H9 (cell line): Measurements from ENCODE around the gene ARL13B. TPM values are rescaled to one million over a fixed set of nuclear protein-coding genes. Genes with fewer than 3 reads are reported as not detected.

Source experiments
- DNase-seq: peaks from one replicate; pipeline ENCODE4 v3.0.0-alpha.2; 2017
- H2AFZ ChIP-seq: one replicate; pipeline ENCODE4 v1.6.1; 2013; ENCODE audit warnings: mild to moderate bottlenecking, low read length, control low read depth, moderate library complexity
- H2AK5ac ChIP-seq: 2 replicates; pipeline ENCODE4 v1.6.1; 2013; ENCODE audit warnings: low read length, control low read depth, mixed read lengths; ENCODE audit not compliant: insufficient read length
- H2BK120ac ChIP-seq: one replicate; pipeline ENCODE4 v1.6.1; 2013; ENCODE audit warnings: low read depth, mild to moderate bottlenecking, low read length, control low read depth, inconsistent platforms; ENCODE audit not compliant: poor library complexity, severe bottlenecking
- H2BK12ac ChIP-seq: 2 replicates; pipeline ENCODE4 v1.6.1; 2013; ENCODE audit warnings: low read length, control low read depth, mixed read lengths, low read depth; ENCODE audit not compliant: insufficient read length
- H2BK15ac ChIP-seq: 2 replicates; pipeline ENCODE4 v1.6.1; 2013; ENCODE audit warnings: low read depth, low read length, control low read depth
- H2BK20ac ChIP-seq: one replicate; pipeline ENCODE4 v1.6.1; 2013; ENCODE audit warnings: low read depth, mild to moderate bottlenecking, low read length, control low read depth, inconsistent platforms; ENCODE audit not compliant: poor library complexity, severe bottlenecking
- H2BK5ac ChIP-seq: 2 replicates; pipeline ENCODE4 v1.6.1; 2013; ENCODE audit warnings: low read length, control low read depth, mixed read lengths; ENCODE audit not compliant: insufficient read length
- H3K14ac ChIP-seq: 2 replicates; pipeline ENCODE4 v1.6.1; 2013; ENCODE audit warnings: low read length, control low read depth; ENCODE audit not compliant: insufficient read depth
- H3K18ac ChIP-seq: 2 replicates; pipeline ENCODE4 v1.6.1; 2013; ENCODE audit warnings: low read depth, mild to moderate bottlenecking, mixed read lengths, low read length, control low read depth; ENCODE audit not compliant: insufficient read length
- H3K23ac ChIP-seq: 2 replicates; pipeline ENCODE4 v1.6.1; 2013; ENCODE audit warnings: low read length, control low read depth, mixed read lengths, low read depth; ENCODE audit not compliant: insufficient read length
- H3K23me2 ChIP-seq: 2 replicates; pipeline ENCODE4 v1.6.1; 2013; ENCODE audit warnings: low read depth, mild to moderate bottlenecking, mixed read lengths, low read length, control low read depth; ENCODE audit not compliant: insufficient read length, poor library complexity, severe bottlenecking
- H3K27ac ChIP-seq: 2 replicates; pipeline ENCODE4 v1.5.1; 2013; ENCODE audit warnings: low read length, control low read depth, mixed read lengths, low read depth; ENCODE audit not compliant: insufficient read length
- H3K27me3 ChIP-seq: 2 replicates; pipeline ENCODE4 v1.6.1; 2013; ENCODE audit warnings: low read length, control low read depth, inconsistent platforms; ENCODE audit not compliant: insufficient read depth
- H3K4ac ChIP-seq: 2 replicates; pipeline ENCODE4 v1.6.1; 2013; ENCODE audit warnings: low read depth, mild to moderate bottlenecking, control low read depth, inconsistent platforms, low read length, moderate library complexity
- H3K4me1 ChIP-seq: 2 replicates; pipeline ENCODE4 v1.6.1; 2013; ENCODE audit warnings: low read length, control low read depth, inconsistent platforms; ENCODE audit not compliant: insufficient read depth
- H3K4me2 ChIP-seq: 2 replicates; pipeline ENCODE4 v1.6.1; 2013; ENCODE audit warnings: low read length, control low read depth, mixed read lengths; ENCODE audit not compliant: insufficient read length, insufficient read depth
- H3K56ac ChIP-seq: 2 replicates; pipeline ENCODE4 v1.6.1; 2013; ENCODE audit warnings: low read depth, mild to moderate bottlenecking, mixed read lengths, low read length, control low read depth; ENCODE audit not compliant: insufficient read length
- H3K79me1 ChIP-seq: 2 replicates; pipeline ENCODE4 v1.6.1; 2013; ENCODE audit warnings: low read depth, mild to moderate bottlenecking, moderate library complexity, low read length, control low read depth, inconsistent platforms; ENCODE audit not compliant: insufficient read depth, poor library complexity, severe bottlenecking
- H3K79me2 ChIP-seq: 2 replicates; pipeline ENCODE4 v1.6.1; 2013; ENCODE audit warnings: low read length, control low read depth, inconsistent platforms; ENCODE audit not compliant: insufficient read depth
- H3K9ac ChIP-seq: 2 replicates; pipeline ENCODE4 v1.6.1; 2013; ENCODE audit warnings: low read length, control low read depth, mixed read lengths; ENCODE audit not compliant: insufficient read length; ENCODE audit errors: extremely low read depth
- H3K9me3 ChIP-seq: one replicate; pipeline ENCODE4 v1.6.1; 2013; ENCODE audit warnings: low read depth, low read length, inconsistent platforms; ENCODE audit not compliant: control insufficient read depth
- H3T11ph ChIP-seq: one replicate; pipeline ENCODE4 v1.6.1; 2013; ENCODE audit warnings: mild to moderate bottlenecking, low read length, control low read depth, inconsistent platforms
- H4K20me1 ChIP-seq: one replicate; pipeline ENCODE4 v1.6.1; 2013; ENCODE audit not compliant: control insufficient read depth, insufficient read length, insufficient read depth
- H4K5ac ChIP-seq: 2 replicates; pipeline ENCODE4 v1.6.1; 2013; ENCODE audit warnings: low read depth, mild to moderate bottlenecking, mixed read lengths, low read length, control low read depth; ENCODE audit not compliant: insufficient read length
- H4K8ac ChIP-seq: replicated peaks from 2 replicates; pipeline ENCODE4 v1.6.1; 2013; ENCODE audit warnings: low read length, control low read depth, mixed read lengths, low read depth; ENCODE audit not compliant: insufficient read length
- H4K91ac ChIP-seq: 2 replicates; pipeline ENCODE4 v1.6.1; 2013; ENCODE audit warnings: low read depth, mild to moderate bottlenecking, moderate library complexity, mixed read lengths, low read length, control low read depth; ENCODE audit not compliant: insufficient read length
- H3K27ac Mint-ChIP-seq, 3 experiments: 2 replicates in 2 of 3; 3 replicates in 1 of 3; pipeline ENCODE4 v1.8.0; 2020 to 2021; ENCODE audit warnings: mixed read lengths in 3 of 3, mild to moderate bottlenecking in 1 of 3, moderate library complexity in 1 of 3
- H3K27me3 Mint-ChIP-seq: 2 replicates; pipeline ENCODE4 v1.8.0; 2021; ENCODE audit warnings: low read depth, mild to moderate bottlenecking, moderate library complexity, mixed read lengths
- H3K36me3 Mint-ChIP-seq, 3 experiments: 2 replicates in 2 of 3; 3 replicates in 1 of 3; pipeline ENCODE4 v1.8.0; 2020 to 2021; ENCODE audit warnings: low read depth in 3 of 3, mixed read lengths in 3 of 3; ENCODE audit not compliant: insufficient read depth in 1 of 3
- H3K4me1 Mint-ChIP-seq, 2 experiments: 2 replicates each; pipeline ENCODE4 v1.8.0; 2020; ENCODE audit warnings: mixed read lengths in 2 of 2
- H3K4me3 Mint-ChIP-seq, 2 experiments: 2 replicates in 1 of 2; 3 replicates in 1 of 2; pipeline ENCODE4 v1.8.0; 2020 to 2021; ENCODE audit warnings: mild to moderate bottlenecking in 2 of 2, mixed read lengths in 2 of 2, moderate library complexity in 1 of 2
- H3K9me3 Mint-ChIP-seq, 2 experiments: 2 replicates in 1 of 2; 3 replicates in 1 of 2; pipeline ENCODE4 v1.8.0; 2020; ENCODE audit warnings: mild to moderate bottlenecking in 2 of 2, mixed read lengths in 2 of 2, moderate library complexity in 1 of 2
- CTCF ChIP-seq: fragments of 200-600 bp; sonication (generic); conservative IDR thresholded peaks from 3 replicates; pipeline ENCODE4 v1.8.0; 2021; ENCODE audit warnings: antibody characterized with exemption, mild to moderate bottlenecking
- WGBS: extraction: QIAGEN DNeasy Blood & Tissue Kit; methylation state at CpG from one replicate; pipeline ENCODE4 v1.1.7; 2013; ENCODE audit warnings: missing lambda C conversion rate, low lambda C conversion rate, mixed read lengths; ENCODE audit not compliant: insufficient read length; ENCODE audit errors: extremely low coverage; 5-methylcytosine and 5-hydroxymethylcytosine counted together
- total RNA-seq: library from RNA; stranded (reverse); gene quantifications from 2 replicates; pipeline ENCODE4 v1.2.1, GENCODE V29; 2021

Gene ARL13B
- total RNA-seq, 1 experiment from 2014 or later: 7.9 TPM

- no peak overlapping the region for H3K14ac ChIP-seq
- no peaks in the 10 kb centered on the region for H4K20me1 ChIP-seq
- H3K4me2 ChIP-seq: no peak overlapping the region
- H3K27ac Mint-ChIP-seq: no peak overlapping the region
- no peaks in the 10 kb centered on the region for H3K4me1 ChIP-seq
- peaks cover 4 to 5% of the 10 kb centered on the region in 2 experiments; a peak in 2 of 4 replicates for H3K4me1 Mint-ChIP-seq
- H2BK15ac ChIP-seq: no peak overlapping the region
- no peak overlapping the region for H3K18ac ChIP-seq
- no peak overlapping the region for H4K5ac ChIP-seq
- H4K8ac ChIP-seq: no peak overlapping the region
- no peak overlapping the region for H2BK20ac ChIP-seq
- H3K79me2 ChIP-seq: no peaks in the 10 kb centered on the region
- no peak overlapping the region for H2BK5ac ChIP-seq
- no peaks in the 10 kb centered on the region for H3K23me2 ChIP-seq
- no peaks in the 10 kb centered on the region for H3K36me3 Mint-ChIP-seq
- no peak overlapping the region for H2AFZ ChIP-seq
- H3K79me1 ChIP-seq: no peaks in the 10 kb centered on the region
- no peak for TF ChIP-seq CTCF
- no peaks in the 10 kb centered on the region for H3K27me3 Mint-ChIP-seq
- no peak for DNase-seq
- H3K4me3 Mint-ChIP-seq: no peak overlapping the region
- H2AK5ac ChIP-seq: no peak overlapping the region
- H3K27me3 ChIP-seq: no peaks in the 10 kb centered on the region
- no peak overlapping the region for H3T11ph ChIP-seq
- H4K91ac ChIP-seq: no peak overlapping the region
- no peak overlapping the region for H2BK12ac ChIP-seq
- H3K4ac ChIP-seq: no peak overlapping the region
- H3K23ac ChIP-seq: no peak overlapping the region
- H3K9me3 ChIP-seq: no peaks in the 10 kb centered on the region
- no peak overlapping the region for H3K56ac ChIP-seq
- no CpG with 5 or more reads among the region's 2 CpGs for WGBS
- H3K9ac ChIP-seq: no peak overlapping the region
- H3K9me3 Mint-ChIP-seq: no peaks in the 10 kb centered on the region
- no peak overlapping the region for H2BK120ac ChIP-seq
- no peak overlapping the region for H3K27ac ChIP-seq
These were observed 46.7 kb downstream of the ARL13B start for GRCh38 chr3:94026623-94027022.
